ENCODE measurements around the gene SH3BP4.
A peak's percentile ranks its signal among the peaks of the same experiment; 100 is the strongest.
"Not testable (repeated sequence)": the region's sequence is repeated elsewhere in the genome, so short reads cannot be mapped to it uniquely, and the experiment has no call there.

The SH3BP4 gene

GRCh38 chr2:235043762-235044500 is 92.1 kb downstream of the SH3BP4 start:
- peak; percentile 15 for DNase-seq

DNA sequence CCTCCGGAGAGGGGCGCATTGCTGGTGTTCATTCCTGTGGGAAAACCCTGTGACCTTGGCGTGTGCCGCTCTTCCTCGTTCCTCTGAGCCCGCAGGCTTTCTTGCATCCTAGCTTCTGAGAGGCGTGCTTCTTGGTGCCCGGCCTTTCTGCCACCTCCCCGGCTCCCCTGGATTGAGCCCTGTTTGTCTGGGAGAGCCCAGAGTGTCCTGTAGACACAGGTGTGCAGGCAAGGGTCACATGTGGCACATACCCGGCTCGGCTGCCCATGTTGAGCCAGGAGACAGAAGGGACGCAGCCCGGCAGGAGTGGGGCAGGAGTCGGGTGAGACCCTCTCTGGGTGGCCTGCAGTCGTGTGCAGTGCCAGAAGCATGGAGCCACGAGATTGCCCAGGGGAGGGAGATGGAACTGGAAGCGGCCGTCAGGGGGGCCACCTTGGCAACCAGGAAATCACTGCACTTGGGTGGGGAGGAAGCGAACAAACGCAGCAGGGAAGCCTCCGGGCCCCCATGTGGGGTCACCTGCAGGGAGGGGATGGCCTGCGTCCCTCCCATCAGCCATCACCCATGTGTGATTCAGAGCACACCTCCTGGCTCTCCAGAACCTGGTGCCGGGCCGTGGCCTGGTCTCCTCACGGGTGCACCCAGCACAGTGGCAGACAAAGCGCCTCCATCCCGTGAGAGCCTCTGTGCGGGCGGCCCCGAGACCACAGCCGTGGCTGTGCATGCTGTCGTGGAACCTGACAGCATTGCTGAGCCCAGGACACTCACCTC is 92.9 kb downstream of the SH3BP4 start:
- no peak for DNase-seq

GRCh38 chr2:235045336-235045972 is 93.6 kb downstream of the SH3BP4 start:
- peak; percentile 13 for DNase-seq

DNA sequence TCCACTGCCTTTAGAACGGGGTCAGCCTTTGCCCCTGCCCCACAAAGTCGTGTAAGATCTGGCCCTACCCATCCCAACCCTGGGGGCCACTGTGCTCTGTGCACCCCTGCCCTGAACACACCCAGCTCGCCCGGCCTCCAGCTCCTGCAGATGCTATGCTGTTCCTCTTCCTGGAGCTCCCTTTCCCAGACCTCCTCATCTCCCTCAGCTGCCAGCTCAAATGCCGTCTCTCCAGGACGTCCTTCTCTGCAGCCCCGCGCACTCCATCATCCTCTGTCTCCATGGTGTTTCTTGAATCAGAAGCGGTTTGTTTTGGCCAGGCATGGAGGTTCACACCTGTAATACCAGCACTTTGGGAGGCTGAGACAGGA is 94.1 kb downstream of the SH3BP4 start:
- no peak for DNase-seq

GRCh38 chr2:235046589-235046988 is 94.8 kb downstream of the SH3BP4 start:
- no peak for DNase-seq

DNA sequence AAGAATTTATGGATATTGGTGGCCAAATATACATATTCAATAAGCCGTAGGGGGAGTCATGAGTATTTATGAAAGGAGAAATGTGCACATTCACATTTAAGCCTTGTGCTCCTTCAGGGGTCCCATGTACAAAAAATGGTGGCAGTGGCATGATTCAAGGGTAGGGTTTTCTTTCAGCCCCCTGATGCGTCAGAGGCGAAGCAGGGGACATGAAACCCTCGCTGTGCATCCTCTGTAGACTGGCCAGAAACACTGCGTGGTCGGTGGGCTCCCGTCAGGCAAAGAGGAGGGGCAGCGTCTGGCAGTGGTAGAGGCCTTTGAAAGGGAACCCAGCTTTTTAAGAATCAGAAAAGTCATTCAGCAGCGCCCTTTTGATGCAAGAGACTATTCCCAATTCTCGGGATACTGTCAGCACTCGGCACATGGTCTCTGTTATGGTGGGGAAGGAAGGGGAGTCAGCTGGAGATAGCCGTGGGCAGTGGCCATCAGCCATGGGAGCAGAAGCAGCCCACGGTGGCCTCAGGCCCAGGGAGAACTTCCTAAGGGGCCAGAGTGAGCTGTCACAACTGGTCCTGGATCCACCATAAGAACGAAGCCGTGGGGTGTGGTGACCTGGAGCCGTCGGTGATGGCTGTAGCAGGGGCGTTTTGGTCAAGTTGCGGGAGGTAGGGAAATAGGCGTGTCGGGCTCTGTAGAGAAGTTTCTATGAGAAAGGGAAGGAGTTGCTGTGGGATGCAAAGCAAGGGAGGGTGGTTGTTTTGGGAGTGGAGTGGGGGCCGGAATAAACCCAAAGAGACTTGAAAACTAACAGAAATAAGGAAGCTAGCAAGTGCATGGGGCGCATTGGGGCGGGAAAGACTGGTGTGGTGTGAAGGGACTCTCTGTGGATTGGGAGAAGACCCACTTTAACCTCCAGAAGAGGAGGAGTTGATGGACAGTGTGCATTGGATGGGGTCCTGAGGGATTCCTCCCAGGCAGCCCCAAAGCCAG is 95.6 kb downstream of the SH3BP4 start:
- DNase-seq, result no peak

DNA sequence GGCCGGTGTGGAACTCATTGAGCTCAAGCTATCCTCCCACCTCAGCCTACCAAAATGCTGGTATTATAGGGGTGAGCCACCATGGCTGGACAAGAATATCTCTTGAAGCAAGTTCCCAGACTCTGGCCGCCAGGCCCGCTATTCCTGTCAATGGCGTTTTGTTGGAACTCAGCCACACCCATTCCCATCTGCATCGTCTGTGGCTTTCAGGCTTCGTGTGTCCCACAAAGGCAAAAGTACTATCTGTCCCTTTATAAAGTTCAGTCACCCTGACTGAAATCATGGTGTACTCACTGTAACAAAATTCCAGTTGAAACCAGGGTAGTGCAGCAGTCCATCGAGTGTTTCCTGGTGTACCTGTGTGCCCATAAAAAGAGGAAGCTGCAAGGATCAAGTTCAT is 96.7 kb downstream of the SH3BP4 start:
- DNase-seq, result no peak

- DNase-seq, result no peak
Measured at GRCh38 chr2:235049069-235049468, 97.3 kb downstream of the SH3BP4 start.

GRCh38 chr2:235049719-235050118 is 97.9 kb downstream of the SH3BP4 start:
- DNase-seq, result no peak

DNA sequence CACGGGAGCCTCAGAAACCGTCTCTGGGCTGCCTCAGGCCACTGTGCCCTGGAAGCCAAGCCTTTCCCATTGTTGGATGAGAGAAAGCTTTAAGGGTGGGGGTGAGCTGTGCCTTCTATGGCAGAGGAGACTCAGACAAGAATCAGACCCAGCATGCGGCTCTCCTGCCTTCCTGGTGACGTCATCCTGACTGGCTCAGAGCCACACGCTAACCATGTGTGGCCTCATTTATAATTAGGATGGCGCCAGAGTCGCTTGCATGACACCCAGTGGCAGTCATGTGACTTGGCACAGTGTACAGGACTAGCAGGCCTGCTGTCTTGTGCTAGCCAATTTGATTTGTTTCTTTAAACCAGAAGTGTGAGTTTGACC is 99.1 kb downstream of the SH3BP4 start:
- peak; percentile 13 for DNase-seq

GRCh38 chr2:235051436-235052260 is 99.8 kb downstream of the SH3BP4 start:
- no peak for DNase-seq

- no peak for DNase-seq
Measured at GRCh38 chr2:235052514-235053354, 100.9 kb downstream of the SH3BP4 start.

GRCh38 chr2:235053651-235054050 is 101.8 kb downstream of the SH3BP4 start:
- DNase-seq, result no peak

DNA sequence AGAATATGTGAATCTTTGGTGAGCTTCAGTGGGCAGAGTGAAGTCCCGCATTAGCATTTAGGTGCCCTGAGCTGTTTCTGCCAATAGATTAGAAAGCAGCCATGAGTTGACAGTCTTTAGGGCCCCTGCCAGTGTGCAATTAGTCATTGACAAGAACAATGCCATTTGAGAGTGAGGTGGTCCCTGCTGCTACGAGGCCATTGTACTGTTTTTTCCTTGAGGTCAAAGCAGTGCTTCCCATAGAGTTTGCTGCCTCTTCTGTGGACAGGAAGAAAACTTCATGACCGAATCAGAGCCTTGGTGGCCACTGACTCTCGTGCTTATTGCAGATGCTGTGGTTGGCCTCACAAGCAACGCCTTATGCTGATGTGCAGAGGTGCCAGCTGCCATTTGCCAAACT is 102.7 kb downstream of the SH3BP4 start:
- DNase-seq, result no peak

DNA sequence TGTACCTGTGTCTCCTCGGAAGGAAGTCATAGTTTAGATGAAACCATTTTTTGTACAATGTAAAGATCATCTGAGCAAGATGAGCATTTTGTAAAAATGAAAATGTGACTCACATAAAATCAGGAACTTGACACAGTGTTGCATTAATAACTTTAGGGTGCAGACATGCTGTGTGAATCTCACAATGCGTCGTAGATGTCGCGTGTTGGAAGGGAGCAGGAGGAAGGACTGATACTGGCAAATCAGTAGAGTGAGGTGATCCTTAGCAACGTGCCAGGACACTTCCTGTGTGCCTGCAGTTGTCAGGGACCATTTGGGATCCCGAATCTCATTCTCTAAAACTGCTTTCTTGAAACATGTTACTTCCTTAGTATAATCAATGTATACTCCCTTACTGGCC is 103.1 kb downstream of the SH3BP4 start:
- no peak for DNase-seq

GRCh38 chr2:235055891-235056516 is 104.2 kb downstream of the SH3BP4 start:
- DNase-seq, result no peak

GRCh38 chr2:235056768-235057167 is 105.0 kb downstream of the SH3BP4 start:
- no peak for DNase-seq

GRCh38 chr2:235057616-235058015 is 105.8 kb downstream of the SH3BP4 start:
- not testable (repeated sequence) for DNase-seq

DNA sequence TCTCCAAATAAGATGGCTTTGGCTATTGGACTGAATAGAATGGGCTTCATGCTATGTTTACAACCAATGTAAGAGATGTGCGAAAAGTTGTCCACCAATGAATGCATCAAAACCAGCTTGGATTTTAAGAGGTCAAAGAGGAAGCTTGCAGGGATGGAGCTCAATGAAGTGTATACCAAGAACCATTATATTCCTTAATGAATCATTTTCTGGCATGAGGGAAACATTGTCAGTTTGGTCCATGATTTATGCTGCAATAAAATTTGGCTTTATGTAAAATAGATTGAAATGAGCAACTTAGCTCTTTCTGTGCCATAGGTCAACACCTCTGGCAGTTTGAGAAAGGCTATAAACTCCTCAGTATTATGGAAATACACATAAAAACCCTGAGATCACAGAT is 107.3 kb downstream of the SH3BP4 start:
- DNase-seq, result no peak

- DNase-seq, result no peak
Measured at GRCh38 chr2:235061656-235062055, 109.8 kb downstream of the SH3BP4 start.

Data from CD4-positive, alpha-beta T cell treated with Interleukin-10 for 1 hour (primary cell).